ENCODE measurements around the gene MC1R. TPM values are rescaled to one million over a fixed set of nuclear protein-coding genes. Genes with fewer than 3 reads are reported as not detected.

MC1R gene
- total and polyA plus RNA-seq, 2 donors from 2014 or later, result 2.1 to 13.5 TPM

DNA sequence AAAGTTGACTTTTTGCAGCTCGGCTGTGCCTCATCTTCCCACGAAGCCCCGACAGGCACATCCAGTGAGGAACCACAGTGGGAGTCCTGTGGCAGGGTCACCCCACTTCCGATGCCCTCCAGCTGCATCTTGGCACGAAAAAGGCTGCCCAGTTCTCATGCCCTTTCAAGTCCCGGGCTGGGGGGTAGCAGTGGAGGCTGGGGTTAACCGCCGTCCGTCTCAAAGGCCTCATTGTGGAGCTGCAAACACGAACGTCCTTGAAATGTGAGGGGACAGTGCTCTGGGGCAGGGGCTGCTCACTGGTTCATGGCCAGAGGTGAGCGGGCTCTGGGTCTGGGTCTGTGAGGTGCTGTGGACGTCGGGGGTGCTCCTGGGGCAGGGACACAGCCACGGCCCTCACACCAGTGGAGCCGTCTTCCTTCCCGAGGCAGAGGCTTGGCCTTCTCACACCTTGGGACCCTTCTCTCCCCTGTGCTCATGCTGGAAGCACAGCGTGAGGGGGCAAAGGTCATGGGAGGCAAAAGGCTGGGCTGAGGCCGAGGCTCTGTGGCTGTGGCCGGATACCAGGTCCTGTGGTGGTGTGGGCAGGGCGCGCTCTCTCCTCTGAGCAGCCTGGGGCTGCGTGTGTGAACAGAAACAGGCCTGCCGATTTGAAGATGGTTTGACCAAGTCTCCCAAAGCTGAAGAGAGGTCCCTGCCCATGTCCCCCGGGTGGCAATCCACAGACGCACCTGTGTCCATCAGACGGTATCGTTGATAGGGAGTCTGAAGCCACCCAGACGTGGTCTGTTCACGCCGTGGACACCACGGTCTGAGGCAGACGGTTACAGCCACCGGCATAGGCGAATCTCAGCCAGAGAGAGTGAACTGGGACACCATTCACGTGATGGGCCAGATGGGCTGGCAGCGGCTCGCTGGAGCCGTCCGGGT is 3.1 kb upstream of the MC1R start:
- no peak for FAIRE-seq
- intact Hi-C loops (cut with DNase I), result no loop called here

DNA sequence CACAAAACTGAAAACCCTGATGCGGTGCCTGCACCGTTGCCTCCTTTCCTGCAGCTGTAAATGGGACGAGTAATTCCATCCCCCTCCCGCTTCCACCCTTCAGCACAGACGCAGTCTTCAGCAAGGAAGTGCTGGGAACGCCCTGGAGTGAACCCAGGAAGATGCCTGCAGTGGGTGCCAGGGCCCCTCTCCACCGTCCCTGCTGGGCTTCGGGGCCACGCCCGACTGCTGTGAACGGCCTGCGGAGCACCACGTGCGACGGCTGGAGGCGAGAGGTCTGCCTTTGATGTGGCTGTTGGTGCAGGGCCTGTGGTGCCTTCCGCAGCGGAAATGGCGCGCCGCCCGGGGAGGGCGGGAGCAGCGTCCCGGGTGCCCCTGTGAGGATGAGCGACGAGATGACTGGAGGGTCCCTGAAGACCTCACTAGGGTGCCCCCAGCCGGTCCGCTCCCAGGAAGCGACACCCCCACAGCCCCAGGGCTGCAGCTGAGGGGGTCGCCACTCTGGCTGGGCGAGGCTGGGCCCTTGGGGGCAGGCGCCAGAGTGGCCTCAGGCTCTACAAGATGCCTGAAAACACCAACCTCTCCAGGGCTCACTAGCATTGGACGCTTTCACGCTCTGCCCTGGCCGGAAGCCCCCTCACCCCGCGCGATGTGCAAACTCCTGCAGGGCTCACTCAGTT is 749 bp upstream of the MC1R start:
- DNase-seq (peak; percentile 66 to 96 (median 73)), FAIRE-seq (no peak)
- H3K9me3 ChIP-seq (ENCODE audit: control insufficient read depth in 2 of 3, insufficient read depth in 1 of 3, low read length in 3 of 3), result no peaks in the 10 kb centered on the region
- H3K4me3 ChIP-seq (ENCODE audit: low read length in 3 of 3), result peak overlapping the region in 1 of 3 donors; percentile 43
- intact Hi-C loops (cut with DNase I), result no loop called here
- TF ChIP-seq, protein P1, sequence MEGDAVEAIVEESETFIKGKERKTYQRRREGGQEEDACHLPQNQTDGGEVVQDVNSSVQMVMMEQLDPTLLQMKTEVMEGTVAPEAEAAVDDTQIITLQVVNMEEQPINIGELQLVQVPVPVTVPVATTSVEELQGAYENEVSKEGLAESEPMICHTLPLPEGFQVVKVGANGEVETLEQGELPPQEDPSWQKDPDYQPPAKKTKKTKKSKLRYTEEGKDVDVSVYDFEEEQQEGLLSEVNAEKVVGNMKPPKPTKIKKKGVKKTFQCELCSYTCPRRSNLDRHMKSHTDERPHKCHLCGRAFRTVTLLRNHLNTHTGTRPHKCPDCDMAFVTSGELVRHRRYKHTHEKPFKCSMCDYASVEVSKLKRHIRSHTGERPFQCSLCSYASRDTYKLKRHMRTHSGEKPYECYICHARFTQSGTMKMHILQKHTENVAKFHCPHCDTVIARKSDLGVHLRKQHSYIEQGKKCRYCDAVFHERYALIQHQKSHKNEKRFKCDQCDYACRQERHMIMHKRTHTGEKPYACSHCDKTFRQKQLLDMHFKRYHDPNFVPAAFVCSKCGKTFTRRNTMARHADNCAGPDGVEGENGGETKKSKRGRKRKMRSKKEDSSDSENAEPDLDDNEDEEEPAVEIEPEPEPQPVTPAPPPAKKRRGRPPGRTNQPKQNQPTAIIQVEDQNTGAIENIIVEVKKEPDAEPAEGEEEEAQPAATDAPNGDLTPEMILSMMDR (IDR thresholded peaks at IDR 0.05; ENCODE audit: borderline replicate concordance, extremely low read depth, insufficient read depth), result no peak
- peaks cover 0 to 9% (median 0%) of the 10 kb centered on the region in 3 donors for H3K4me1 ChIP-seq (ENCODE audit: control insufficient read depth in 2 of 3, insufficient read depth in 2 of 3, low read depth in 1 of 3, low read length in 3 of 3)
- H3K27me3 ChIP-seq (ENCODE audit: control insufficient read depth, insufficient read depth, low read length), result no peaks in the 10 kb centered on the region
- H3K27ac ChIP-seq (ENCODE audit: low read depth in 2 of 2, low read length in 2 of 2), result no peak overlapping the region
- H3K9ac ChIP-seq (ENCODE audit: low read length in 3 of 3), result no peak overlapping the region
- peaks cover 0 to 2% (median 0%) of the 10 kb centered on the region in 3 donors for H3K36me3 ChIP-seq (ENCODE audit: control insufficient read depth in 2 of 3, insufficient read depth in 3 of 3, low read length in 3 of 3)

More for the DNA sequence above, 3.1 kb upstream of the MC1R start:
- H3K36me3 ChIP-seq (ENCODE audit: control insufficient read depth in 2 of 3, insufficient read depth in 3 of 3, low read length in 3 of 3), result peaks cover 0 to 5% (median 4%) of the 10 kb centered on the region in 3 donors
- H3K4me1 ChIP-seq (ENCODE audit: control insufficient read depth in 2 of 3, insufficient read depth in 2 of 3, low read depth in 1 of 3, low read length in 3 of 3), result peaks cover 0 to 7% (median 0%) of the 10 kb centered on the region in 3 donors
- TF ChIP-seq, protein P1 (IDR thresholded peaks at IDR 0.05; ENCODE audit: borderline replicate concordance, extremely low read depth, insufficient read depth), result no peak
- H3K27ac ChIP-seq (ENCODE audit: low read depth in 2 of 2, low read length in 2 of 2), result no peak overlapping the region
- H3K9me3 ChIP-seq (ENCODE audit: control insufficient read depth in 2 of 3, insufficient read depth in 1 of 3, low read length in 3 of 3), result no peaks in the 10 kb centered on the region
- no peak overlapping the region for H3K4me3 ChIP-seq (ENCODE audit: low read length in 3 of 3)
- no peaks in the 10 kb centered on the region for H3K27me3 ChIP-seq (ENCODE audit: control insufficient read depth, insufficient read depth, low read length)
- DNase-seq, result peak in 1 of 5 donors; percentile 62
- H3K9ac ChIP-seq (ENCODE audit: low read length in 3 of 3), result no peak overlapping the region

DNA sequence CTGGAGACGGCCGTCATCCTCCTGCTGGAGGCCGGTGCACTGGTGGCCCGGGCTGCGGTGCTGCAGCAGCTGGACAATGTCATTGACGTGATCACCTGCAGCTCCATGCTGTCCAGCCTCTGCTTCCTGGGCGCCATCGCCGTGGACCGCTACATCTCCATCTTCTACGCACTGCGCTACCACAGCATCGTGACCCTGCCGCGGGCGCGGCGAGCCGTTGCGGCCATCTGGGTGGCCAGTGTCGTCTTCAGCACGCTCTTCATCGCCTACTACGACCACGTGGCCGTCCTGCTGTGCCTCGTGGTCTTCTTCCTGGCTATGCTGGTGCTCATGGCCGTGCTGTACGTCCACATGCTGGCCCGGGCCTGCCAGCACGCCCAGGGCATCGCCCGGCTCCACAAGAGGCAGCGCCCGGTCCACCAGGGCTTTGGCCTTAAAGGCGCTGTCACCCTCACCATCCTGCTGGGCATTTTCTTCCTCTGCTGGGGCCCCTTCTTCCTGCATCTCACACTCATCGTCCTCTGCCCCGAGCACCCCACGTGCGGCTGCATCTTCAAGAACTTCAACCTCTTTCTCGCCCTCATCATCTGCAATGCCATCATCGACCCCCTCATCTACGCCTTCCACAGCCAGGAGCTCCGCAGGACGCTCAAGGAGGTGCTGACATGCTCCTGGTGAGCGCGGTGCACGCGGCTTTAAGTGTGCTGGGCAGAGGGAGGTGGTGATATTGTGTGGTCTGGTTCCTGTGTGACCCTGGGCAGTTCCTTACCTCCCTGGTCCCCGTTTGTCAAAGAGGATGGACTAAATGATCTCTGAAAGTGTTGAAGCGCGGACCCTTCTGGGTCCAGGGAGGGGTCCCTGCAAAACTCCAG is 1.1 kb downstream of the MC1R start:
- peaks cover 0 to 9% (median 0%) of the 10 kb centered on the region in 3 donors for H3K4me1 ChIP-seq (ENCODE audit: control insufficient read depth in 2 of 3, insufficient read depth in 2 of 3, low read depth in 1 of 3, low read length in 3 of 3)

More for the DNA sequence above, 1.1 kb downstream of the MC1R start:
- intact Hi-C loops (cut with DNase I), result no loop called here
- FAIRE-seq, result no peak
- Histone ChIP-seq H3K27ac (ENCODE audit: low read depth in 2 of 2, low read length in 2 of 2) (no peak overlapping the region), H3K9ac (ENCODE audit: low read length in 3 of 3) (no peak overlapping the region), H3K9me3 (ENCODE audit: control insufficient read depth in 2 of 3, insufficient read depth in 1 of 3, low read length in 3 of 3) (no peaks in the 10 kb centered on the region), H3K36me3 (ENCODE audit: control insufficient read depth in 2 of 3, insufficient read depth in 3 of 3, low read length in 3 of 3) (no peaks in the 10 kb centered on the region), H3K27me3 (ENCODE audit: control insufficient read depth, insufficient read depth, low read length) (no peaks in the 10 kb centered on the region), H3K4me3 (ENCODE audit: low read length in 3 of 3) (no peak overlapping the region)
- TF ChIP-seq, protein P1 (IDR thresholded peaks at IDR 0.05; ENCODE audit: borderline replicate concordance, extremely low read depth, insufficient read depth), result no peak
- DNase-seq, result peak in 1 of 5 donors; percentile 77
